ENCODE data around the gene GPRIN3.

GRCh38 chr4:89334830-89335229, 27.2 kb upstream of the GPRIN3 start:
- no peak for TF ChIP-seq CTCF (IDR thresholded peaks at IDR 0.05; ENCODE audit: borderline replicate concordance, extremely low read depth, low read length, poor library complexity, severe bottlenecking)
- no peak for TF ChIP-seq EZH2 (IDR thresholded peaks at IDR 0.05; ENCODE audit: borderline replicate concordance, low read depth, low read length, severe bottlenecking)

All from DND-41 (cell line).